B cell (primary cell): ENCODE measurements around the gene DEFB123. TPM values are rescaled to one million over a fixed set of nuclear protein-coding genes. Genes with fewer than 3 reads are reported as not detected.
"Not testable (repeated sequence)": the region's sequence is repeated elsewhere in the genome, so short reads cannot be mapped to it uniquely, and the experiment has no call there.

Experiments used
- ATAC-seq: fragments of 200-7000 bp; cut with Tn5 transposase; one replicate; pipeline ENCODE4 v1.10.0; 2021; ENCODE audit warnings: low read depth, mild to moderate bottlenecking, moderate number of reproducible peaks, moderate library complexity
- CTCF ChIA-PET: fragments of 350-600 bp; sonication (Branson Sonifier 250); formaldehyde crosslinking; loops from one replicate; lab custom pipeline; 2021; ENCODE audit warnings: antibody characterized with exemption, inconsistent platforms; lab: Charles Lee
- POLR2A ChIA-PET: fragments of 350-600 bp; sonication (Branson Sonifier 250); formaldehyde crosslinking; loops from one replicate; lab custom pipeline; 2021; ENCODE audit warnings: antibody characterized with exemption; lab: Charles Lee
- DNase-seq: peaks from one replicate; pipeline ENCODE4 v3.0.0; 2013
- H2AFZ ChIP-seq: 2 replicates; pipeline ENCODE4 v1.6.1; 2012; ENCODE audit warnings: mild to moderate bottlenecking, low read depth, low read length; ENCODE audit not compliant: insufficient read depth, poor library complexity, severe bottlenecking
- H3K27ac ChIP-seq, 2 donors: 1 replicate in 1 of 2; 2 replicates in 1 of 2; pipeline ENCODE4 v1.5.1; 2012 to 2013; ENCODE audit warnings: low read length in 2 of 2, mild to moderate bottlenecking in 2 of 2, moderate library complexity in 1 of 2
- H3K27me3 ChIP-seq, 4 experiments: fragments of 200-600 bp in 1 of 4; sonication (generic) in 1 of 4; replicated peaks in 1 of 4; 1 replicate in 2 of 4; 2 replicates in 2 of 4; pipeline versions ENCODE4 v1.6.1 to v1.7.0; 2013 to 2016; ENCODE audit warnings: low read length in 3 of 4, mild to moderate bottlenecking in 2 of 4, mixed read lengths in 1 of 4, moderate library complexity in 1 of 4; ENCODE audit not compliant: insufficient read depth in 4 of 4, control insufficient read depth in 3 of 4; ENCODE audit errors: control extremely low read depth in 1 of 4
- H3K36me3 ChIP-seq, 2 experiments: replicated peaks in 1 of 2; 1 replicate in 1 of 2; 2 replicates in 1 of 2; pipeline versions ENCODE4 v1.6.1 to v1.7.1; 2013; ENCODE audit warnings: low read length in 1 of 2; ENCODE audit not compliant: insufficient read depth in 2 of 2, control insufficient read depth in 1 of 2; ENCODE audit errors: control extremely low read depth in 1 of 2, extremely low read depth in 1 of 2
- H3K4me1 ChIP-seq, 2 donors: fragments of 200-600 bp in 1 of 2; sonication (generic) in 1 of 2; 1 replicate in 1 of 2; 2 replicates in 1 of 2; pipeline versions ENCODE4 v1.5.1 to v1.6.1; 2013 to 2017; ENCODE audit warnings: low read length in 2 of 2; ENCODE audit not compliant: control insufficient read depth in 2 of 2, insufficient read depth in 2 of 2
- H3K4me2 ChIP-seq: replicated peaks from 2 replicates; pipeline ENCODE3; 2012; ENCODE audit warnings: mild to moderate bottlenecking, low read depth, low read length; ENCODE audit not compliant: poor library complexity, severe bottlenecking
- H3K4me3 ChIP-seq, 5 experiments: fragments of 200-600 bp in 1 of 5; sonication (generic) in 1 of 5; 1 replicate in 3 of 5; 2 replicates in 2 of 5; pipeline versions ENCODE4 v1.5.1 to v1.7.0; 2011 to 2016; ENCODE audit warnings: low read length in 4 of 5, mild to moderate bottlenecking in 4 of 5, low read depth in 2 of 5, control low read depth in 1 of 5, moderate library complexity in 1 of 5; ENCODE audit not compliant: insufficient read depth in 1 of 5; ENCODE audit errors: control extremely low read depth in 1 of 5, extremely low read depth in 1 of 5
- H3K79me2 ChIP-seq: fragments of 200-600 bp; sonication (generic); one replicate; pipeline ENCODE4 v1.6.0; 2016; ENCODE audit warnings: low read length; ENCODE audit not compliant: control insufficient read depth, insufficient read depth
- H3K9ac ChIP-seq: fragments of 200-600 bp; sonication (generic); 2 replicates; pipeline ENCODE4 v1.6.1; 2017; ENCODE audit warnings: mild to moderate bottlenecking, low read length, moderate library complexity
- H3K9me3 ChIP-seq, 3 donors: one replicate each; pipeline versions ENCODE4 v1.6.1 to v1.7.1; 2013; ENCODE audit warnings: low read length in 2 of 3; ENCODE audit not compliant: control insufficient read depth in 2 of 3, insufficient read depth in 1 of 3; ENCODE audit errors: control extremely low read depth in 1 of 3
- H4K20me1 ChIP-seq: 2 replicates; pipeline ENCODE4 v1.6.0; 2012; ENCODE audit warnings: mild to moderate bottlenecking, low read length; ENCODE audit not compliant: insufficient read depth, control insufficient read depth, poor library complexity, severe bottlenecking
- H3K27ac Mint-ChIP-seq: one replicate; pipeline ENCODE4 v1.8.0; 2021; ENCODE audit warnings: mixed read lengths
- H3K27me3 Mint-ChIP-seq: one replicate; pipeline ENCODE4 v1.8.0; 2021; ENCODE audit warnings: mixed read lengths
- H3K4me1 Mint-ChIP-seq: one replicate; pipeline ENCODE4 v1.8.0; 2021; ENCODE audit warnings: mixed read lengths
- H3K4me3 Mint-ChIP-seq: one replicate; pipeline ENCODE4 v1.8.0; 2021; ENCODE audit warnings: mixed read lengths
- H3K9me3 Mint-ChIP-seq: one replicate; pipeline ENCODE4 v1.8.0; 2022; ENCODE audit warnings: mixed read lengths; ENCODE audit not compliant: insufficient read depth
- CTCF ChIP-seq: fragments of 200-600 bp; IDR thresholded peaks from one replicate; pipeline ENCODE4 v1.8.0; 2022; ENCODE audit warnings: antibody characterized with exemption, mild to moderate bottlenecking
- EZH2 ChIP-seq: IDR thresholded peaks from 2 replicates; pipeline ENCODE4 v1.6.1; 2012; ENCODE audit warnings: borderline replicate concordance, low read depth, mild to moderate bottlenecking, moderate library complexity, low read length; ENCODE audit not compliant: insufficient read depth, poor library complexity, severe bottlenecking
- WGBS: methylation state at CpG from one replicate; pipeline ENCODE4 v1.1.5; 2013; ENCODE audit warnings: missing lambda C conversion rate; ENCODE audit not compliant: insufficient coverage; 5-methylcytosine and 5-hydroxymethylcytosine counted together
- intact Hi-C: fragments of 100-400 bp; cut with micrococcal nuclease; formaldehyde crosslinking; loops from one replicate; pipeline ENCODE4 v1.10.0; 2022
- polyA plus RNA-seq: library from polyadenylated mRNA; depleted of rRNA; stranded (reverse); fragments of >200 nt; gene quantifications from 2 replicates; pipeline ENCODE4 v1.2.3, GENCODE V29; 2012
- total RNA-seq, 2 donors: library from RNA; stranded (reverse); fragments of 120-200 nt in 1 of 2; gene quantifications; 1 replicate in 1 of 2; 2 replicates in 1 of 2; pipeline versions ENCODE4 v1.2.3 to v1.2.4, GENCODE V29; 2013 to 2022

The DEFB123 gene
- total and polyA plus RNA-seq, 2 donors (not counting 1 experiment from before 2014, with no cell fraction given) = not detected

GRCh38 chr20:31427576-31427975 lies 12.9 kb upstream of the DEFB123 start:
- H3K4me3 ChIP-seq, H3K9ac ChIP-seq, H3K4me1 Mint-ChIP-seq, H3K9me3 Mint-ChIP-seq, intact Hi-C loops, POLR2A ChIA-PET, H2AFZ ChIP-seq, DNase-seq, H3K27ac ChIP-seq, H3K27ac Mint-ChIP-seq, H3K9me3 ChIP-seq, H3K27me3 ChIP-seq, CTCF ChIA-PET, H3K79me2 ChIP-seq, H4K20me1 ChIP-seq, H3K4me1 ChIP-seq, H3K4me3 Mint-ChIP-seq, H3K36me3 ChIP-seq, ATAC-seq, H3K4me2 ChIP-seq: not testable (repeated sequence)
- 97% methylated on average over 9 of the region's 31 CpGs for WGBS
- peaks cover 17% of the 10 kb centered on the region for H3K27me3 Mint-ChIP-seq

GRCh38 chr20:31430568-31431115 lies 9.8 kb upstream of the DEFB123 start:
- CTCF ChIA-PET = no interaction called here
- no peak overlapping the region for H3K27ac Mint-ChIP-seq
- no peaks in the 10 kb centered on the region for H3K4me1 Mint-ChIP-seq
- Histone ChIP-seq H3K4me1 (no peaks in the 10 kb centered on the region), H3K36me3 (no peaks in the 10 kb centered on the region), H3K4me2 (no peak overlapping the region), H2AFZ (no peak overlapping the region), H4K20me1 (no peaks in the 10 kb centered on the region), H3K79me2 (no peaks in the 10 kb centered on the region), H3K9ac (no peak overlapping the region), H3K4me3 (no peak overlapping the region), H3K9me3 (no peaks in the 10 kb centered on the region), H3K27me3 (peaks cover 0 to 3% (median 0%) of the 10 kb centered on the region in 4 experiments), H3K27ac (no peak overlapping the region)
- H3K4me3 Mint-ChIP-seq = no peak overlapping the region
- peaks cover 23% of the 10 kb centered on the region for H3K27me3 Mint-ChIP-seq
- ATAC-seq = no peak
- TF ChIP-seq EZH2 (no peak), CTCF (no peak)
- intact Hi-C loops = no loop called here
- H3K9me3 Mint-ChIP-seq = no peaks in the 10 kb centered on the region
- DNase-seq = no peak
- POLR2A ChIA-PET = no interaction called here
- WGBS = 86% methylated on average over 3 of the region's 4 CpGs
